Stimulated activated CD8-positive, alpha-beta memory T cell treated with anti-CD3 and anti-CD28 coated beads, Interleukin-15, amount 100 ng/mL, for 4 hours (primary cell): ENCODE data around the gene KCNJ10.
"Not testable (repeated sequence)": the region's sequence is repeated elsewhere in the genome, so short reads cannot be mapped to it uniquely, and the experiment has no call there.

Experiments
- DNase-seq, 2 donors: peaks; one replicate each; pipeline ENCODE4 v3.0.0-alpha.2; 2020; ENCODE audit warnings: low read depth in 2 of 2

Gene KCNJ10

DNA sequence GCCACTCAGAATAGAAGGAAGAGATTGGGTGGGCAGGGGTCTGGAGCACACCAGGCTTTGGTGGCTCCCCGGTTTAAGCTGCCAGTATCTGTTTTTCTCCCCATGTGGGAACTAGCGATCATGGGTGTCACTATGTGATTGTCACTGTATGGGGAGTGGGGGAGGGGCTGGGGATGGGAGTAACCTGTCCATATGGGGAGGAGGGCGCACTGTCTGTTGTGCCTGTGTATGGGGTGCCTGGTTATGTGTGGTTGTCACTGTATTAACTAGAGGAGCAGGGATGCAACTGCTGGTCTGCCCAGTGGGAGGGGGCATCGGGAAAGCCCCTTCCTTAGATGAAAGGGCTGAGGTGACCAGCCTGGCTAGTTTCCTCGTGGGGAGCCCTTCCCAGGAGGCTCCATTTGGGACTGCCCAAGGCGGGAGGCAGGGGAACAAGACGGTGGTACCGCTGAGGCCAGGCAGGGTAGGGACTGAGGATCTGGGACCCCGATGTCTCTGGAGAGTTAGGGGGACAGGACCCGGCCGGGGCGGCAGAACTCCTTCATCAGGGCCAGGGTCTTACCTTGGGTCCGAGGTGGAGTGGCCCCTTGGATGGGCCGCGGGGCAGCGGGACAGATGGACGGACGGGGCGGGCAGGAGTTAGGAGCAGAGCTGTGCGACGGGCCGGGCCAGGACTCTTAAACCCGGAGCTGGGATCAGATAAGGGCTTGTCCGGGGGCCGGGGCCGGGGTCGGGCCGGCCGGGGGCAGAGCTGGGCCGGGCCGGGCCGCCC is at the start of gene KCNJ10:
Gene KCNJ10, minus strand, starts transcription at position 701 of the 772 bp plus-strand sequence. CDS start 27,628 bp downstream, outside the sequence.
- DNase-seq: no peak

- no peak for DNase-seq
Measured at GRCh38 chr1:160118928-160119327, 49.0 kb upstream of the KCNJ10 start.

GRCh38 chr1:160117709-160118183 is 47.8 kb upstream of the KCNJ10 start:
- DNase-seq: no peak

GRCh38 chr1:160117300-160117699 is 47.3 kb upstream of the KCNJ10 start:
- DNase-seq: no peak

- no peak for DNase-seq
Measured at GRCh38 chr1:160116283-160117147, 46.6 kb upstream of the KCNJ10 start.

- DNase-seq: no peak
Measured at GRCh38 chr1:160115545-160116282, 45.8 kb upstream of the KCNJ10 start, which contains the start of gene ATP1A2. Gene ATP1A2, plus strand, starts transcription at chr1:160115759. Its CDS starts 103 bp downstream, at chr1:160115862.

GRCh38 chr1:160114085-160114484 is 44.1 kb upstream of the KCNJ10 start:
- no peak for DNase-seq

GRCh38 chr1:160113407-160113806 is 43.4 kb upstream of the KCNJ10 start:
- DNase-seq: no peak

DNA sequence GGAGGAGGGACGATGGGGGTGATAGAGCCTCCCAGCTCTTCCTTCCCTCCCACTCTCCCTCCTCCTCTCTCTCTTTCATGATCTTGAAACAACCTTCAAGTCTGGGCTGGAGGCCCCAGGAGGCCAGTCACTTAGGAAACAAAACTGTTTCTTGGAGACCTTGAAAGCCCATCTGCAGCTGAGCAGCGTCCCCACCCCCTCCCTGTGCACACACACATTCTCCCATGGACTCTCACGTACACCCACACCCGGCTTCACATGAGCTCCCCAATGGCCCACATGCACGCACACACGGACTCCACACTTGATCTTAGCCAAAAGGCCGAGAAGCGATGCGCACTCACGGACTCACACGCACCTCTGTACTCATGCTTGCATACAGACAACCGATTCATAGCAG is 42.4 kb upstream of the KCNJ10 start:
- no peak for DNase-seq

DNA sequence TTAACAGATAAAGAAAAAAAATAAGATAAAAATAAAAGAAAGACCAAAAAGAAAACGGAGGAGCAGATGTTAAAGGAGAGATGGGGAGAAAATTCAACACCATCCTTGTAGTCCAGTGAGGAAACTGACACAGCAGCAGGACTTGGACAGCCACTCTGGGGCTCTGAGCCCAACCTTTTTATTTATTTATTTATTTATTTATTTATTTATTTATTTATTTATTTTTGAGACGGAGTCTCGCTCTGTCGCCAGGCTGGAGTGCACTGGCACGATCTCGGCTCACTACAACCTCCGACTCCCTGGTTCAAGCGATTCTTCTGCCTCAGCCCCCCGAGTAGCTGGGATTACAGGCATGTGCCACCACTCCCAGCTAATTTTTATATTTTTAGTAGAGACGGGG is 41.5 kb upstream of the KCNJ10 start:
- not testable (repeated sequence) for DNase-seq

- no peak for DNase-seq
Measured at GRCh38 chr1:160109686-160110085, 39.7 kb upstream of the KCNJ10 start.

DNA sequence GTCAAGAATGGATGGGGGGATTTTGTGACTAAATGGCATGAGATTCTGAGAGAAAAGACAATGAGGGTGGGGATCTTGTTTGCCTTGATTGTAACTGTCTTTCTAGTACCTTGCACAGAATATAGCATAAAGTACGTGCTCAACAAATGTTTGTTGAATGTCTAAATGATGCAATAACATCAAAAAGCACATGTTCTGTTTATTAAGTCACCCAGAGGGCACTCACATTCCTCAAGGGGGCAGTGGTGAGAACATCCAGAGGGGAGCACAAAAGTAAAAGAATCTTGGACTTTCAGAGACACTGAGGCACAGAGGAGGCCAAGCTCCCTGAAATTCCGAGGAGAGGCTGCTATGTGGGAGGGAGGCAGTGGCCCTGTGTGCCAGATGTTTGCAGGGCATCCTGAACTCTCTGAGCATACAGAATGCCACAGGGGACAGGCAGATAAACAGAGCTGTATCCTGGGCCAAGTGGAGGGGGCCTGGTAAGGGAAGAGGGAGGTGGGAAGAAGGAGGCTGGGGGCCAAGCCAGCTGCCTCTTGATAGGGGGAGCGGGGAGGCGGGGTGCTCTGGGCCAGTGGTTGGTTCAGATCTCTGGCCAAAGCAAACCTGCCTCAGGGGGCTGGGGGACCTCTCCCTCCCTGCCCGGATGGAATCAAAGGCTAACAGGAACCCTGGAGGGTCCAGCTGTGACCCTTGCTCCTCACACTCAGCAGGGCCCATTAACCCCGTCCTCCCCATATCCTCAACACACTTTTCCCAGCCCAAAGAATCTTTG is 39.1 kb upstream of the KCNJ10 start:
- DNase-seq: no peak

DNA sequence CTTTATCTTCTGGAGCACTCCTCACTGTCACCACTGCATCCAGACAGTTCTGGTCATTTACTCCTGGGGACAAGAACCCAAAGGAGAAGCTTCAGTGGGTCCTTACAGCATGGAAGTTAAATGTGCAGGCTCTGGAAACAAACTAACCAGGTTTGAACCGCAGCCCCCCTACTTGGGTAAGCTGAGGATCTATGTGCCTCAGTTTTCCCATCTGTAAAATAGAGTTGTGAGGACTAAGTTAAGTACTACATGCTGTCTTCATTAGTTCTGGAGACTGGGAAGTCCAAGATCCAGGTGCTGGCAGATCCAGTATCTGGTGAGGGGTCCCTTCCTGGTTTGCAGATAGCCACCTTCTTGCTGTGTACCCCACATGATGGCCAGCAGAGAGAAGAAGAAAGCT is 37.6 kb upstream of the KCNJ10 start:
- no peak for DNase-seq

GRCh38 chr1:160105155-160105554 is 35.2 kb upstream of the KCNJ10 start:
- no peak for DNase-seq

DNA sequence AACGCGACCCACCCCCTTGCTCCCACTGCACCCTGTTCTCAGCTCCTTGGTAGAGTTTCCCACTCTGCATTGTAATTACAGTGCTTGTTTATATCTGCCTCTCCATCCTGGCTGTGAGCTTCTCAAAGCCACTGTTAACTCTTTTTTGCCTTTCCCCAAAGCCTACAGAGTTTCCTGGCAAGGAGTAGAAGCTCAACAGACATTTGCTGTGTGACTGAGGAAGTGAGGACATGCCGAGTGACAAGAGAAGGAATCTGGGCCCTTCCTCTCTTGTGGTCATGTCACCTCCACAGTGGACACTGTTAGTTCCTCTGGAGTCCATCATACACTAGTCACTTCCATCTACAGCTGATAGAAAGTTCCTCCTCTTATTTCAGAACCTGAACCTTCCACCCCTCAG is 34.5 kb upstream of the KCNJ10 start:
- DNase-seq: no peak

DNA sequence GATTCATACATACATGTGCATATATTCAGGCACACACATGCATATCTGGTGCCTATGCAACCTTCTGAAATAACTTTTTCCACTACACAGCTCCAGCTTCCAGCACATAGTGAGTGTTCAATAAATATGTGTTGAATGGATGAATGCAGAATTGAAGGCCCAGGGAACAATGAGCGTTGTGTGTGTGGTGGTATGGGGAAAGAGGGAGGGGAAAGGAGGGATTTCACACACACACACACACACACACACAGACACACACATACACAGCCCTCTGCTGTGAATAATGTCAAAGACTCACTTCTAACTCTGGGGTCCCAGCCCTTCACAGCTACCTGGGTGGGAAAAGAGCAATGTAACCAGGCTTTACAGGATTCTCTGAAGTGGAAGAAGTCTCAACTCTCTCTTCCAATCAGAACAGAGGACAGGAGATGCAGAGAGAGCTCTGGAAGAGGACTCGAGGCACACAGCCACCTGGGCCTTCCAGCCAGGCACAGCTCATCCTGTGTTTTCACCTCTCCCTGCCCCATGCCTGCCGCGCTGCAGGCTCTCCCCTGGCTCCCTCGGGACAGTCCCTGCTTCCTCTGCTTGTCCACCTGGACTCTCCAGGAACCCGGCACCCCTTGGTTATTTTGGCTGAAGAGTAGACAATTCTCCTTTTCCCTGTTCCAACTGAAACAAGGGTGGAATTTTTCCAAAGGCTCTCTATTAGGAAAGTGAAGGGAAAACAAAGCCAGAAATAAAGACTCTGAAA is 33.9 kb upstream of the KCNJ10 start:
- no peak for DNase-seq

GRCh38 chr1:160101717-160102522 is 32.0 kb upstream of the KCNJ10 start:
- DNase-seq: no peak

DNA sequence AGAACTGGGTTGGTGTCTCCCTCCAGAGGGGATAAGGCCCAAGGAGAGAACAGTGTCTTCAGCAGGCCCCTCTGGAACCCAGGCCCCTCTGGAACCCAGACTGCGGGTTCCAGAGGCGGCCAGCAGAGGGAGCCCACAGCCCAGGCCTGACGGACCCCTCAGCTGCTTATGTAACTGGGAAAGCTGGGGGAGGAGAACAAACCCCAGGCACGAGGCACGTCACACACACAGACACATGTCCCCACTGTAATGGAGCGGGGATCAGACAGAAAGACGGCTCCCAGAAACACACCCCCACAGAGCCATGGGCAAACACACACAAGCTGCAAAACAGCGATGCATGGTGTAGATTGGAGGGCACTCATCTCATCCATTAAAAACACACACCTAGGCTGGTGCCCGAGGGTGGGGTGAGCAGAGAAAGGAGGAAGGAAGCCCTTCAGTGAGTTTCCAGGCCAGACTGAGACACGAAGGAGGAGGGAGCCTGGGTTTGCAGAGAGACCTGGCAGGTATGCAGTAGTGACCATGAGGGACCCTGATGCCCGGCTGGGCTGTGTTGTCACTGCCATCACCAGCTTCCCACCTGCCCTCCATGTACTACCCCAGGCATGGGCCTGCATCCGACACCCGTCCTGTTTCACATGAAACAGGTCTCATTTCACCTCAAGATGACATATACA is 31.2 kb upstream of the KCNJ10 start:
- DNase-seq: peak; percentile 52 to 59
